ENCODE results near the gene TMEM273.

GRCh38 chr10:49128854-49129253 lies 59.3 kb downstream of the TMEM273 start:
- TF ChIP-seq CTCF (IDR thresholded peaks at IDR 0.05): no peak
- TF ChIP-seq POLR2A (IDR thresholded peaks at IDR 0.05): no peak
